NCI-H510A treated with DMSO at 0.1 percent for 48 hours (cell line): Measurements from ENCODE around the gene INAFM2.

ENCODE experiments used
- DNase-seq: peaks from one replicate; lab custom pipeline; 2025; lab: John Stamatoyannopoulos, UW

The INAFM2 gene

GRCh38 chr15:40323239-40323952, at the start of gene INAFM2:
Gene INAFM2, plus strand, starts transcription at chr15:40323692. Its CDS starts 364 bp downstream, at chr15:40324056.
- DNase-seq = peak; percentile 80

- DNase-seq = peak; percentile 61
These were observed 48.9 kb upstream of the INAFM2 start for GRCh38 chr15:40274350-40275274.

- no peak for DNase-seq
These were observed 48.0 kb upstream of the INAFM2 start for GRCh38 chr15:40275523-40275922.

DNA sequence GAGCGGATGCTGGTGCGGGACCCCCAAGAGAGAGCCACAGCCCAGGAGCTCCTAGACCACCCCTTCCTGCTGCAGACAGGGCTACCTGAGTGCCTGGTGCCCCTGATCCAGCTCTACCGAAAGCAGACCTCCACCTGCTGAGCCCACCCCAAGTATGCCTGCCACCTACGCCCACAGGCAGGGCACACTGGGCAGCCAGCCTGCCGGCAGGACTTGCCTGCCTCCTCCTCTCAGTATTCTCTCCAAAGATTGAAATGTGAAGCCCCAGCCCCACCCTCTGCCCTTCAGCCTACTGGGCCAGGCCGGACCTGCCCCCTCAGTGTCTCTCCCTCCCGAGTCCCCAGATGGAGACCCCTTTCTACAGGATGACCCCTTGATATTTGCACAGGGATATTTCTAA, 47.5 kb upstream of the INAFM2 start:
- DNase-seq = no peak

DNA sequence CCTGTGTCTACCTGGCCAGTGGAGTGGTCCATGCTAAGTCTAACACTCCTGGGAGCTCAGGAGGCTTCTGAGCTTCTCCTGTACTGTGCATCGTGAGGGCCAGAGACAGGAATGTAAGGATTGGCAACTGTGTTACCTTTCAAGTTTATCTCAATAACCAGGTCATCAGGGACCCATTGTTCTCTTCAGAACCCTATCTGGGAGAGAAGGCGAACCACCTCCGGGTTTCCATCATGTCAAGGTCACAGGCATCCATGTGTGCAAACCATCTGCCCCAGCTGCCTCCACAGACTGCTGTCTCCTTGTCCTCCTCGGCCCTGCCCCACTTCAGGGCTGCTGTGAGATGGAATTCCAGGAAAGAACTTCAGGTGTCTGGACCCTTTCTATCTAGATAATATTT, 46.6 kb upstream of the INAFM2 start:
- DNase-seq = no peak

- DNase-seq = no peak
These were observed 46.0 kb upstream of the INAFM2 start for GRCh38 chr15:40277471-40277870.

GRCh38 chr15:40278026-40278425, 45.5 kb upstream of the INAFM2 start:
- DNase-seq = no peak

GRCh38 chr15:40279437-40280141, 43.9 kb upstream of the INAFM2 start:
- DNase-seq = peak; percentile 29

GRCh38 chr15:40280260-40281056, 43.0 kb upstream of the INAFM2 start:
- no peak for DNase-seq

- DNase-seq = no peak
These were observed 42.3 kb upstream of the INAFM2 start for GRCh38 chr15:40281057-40281800.

- DNase-seq = no peak
These were observed 41.7 kb upstream of the INAFM2 start for GRCh38 chr15:40281801-40282146.

DNA sequence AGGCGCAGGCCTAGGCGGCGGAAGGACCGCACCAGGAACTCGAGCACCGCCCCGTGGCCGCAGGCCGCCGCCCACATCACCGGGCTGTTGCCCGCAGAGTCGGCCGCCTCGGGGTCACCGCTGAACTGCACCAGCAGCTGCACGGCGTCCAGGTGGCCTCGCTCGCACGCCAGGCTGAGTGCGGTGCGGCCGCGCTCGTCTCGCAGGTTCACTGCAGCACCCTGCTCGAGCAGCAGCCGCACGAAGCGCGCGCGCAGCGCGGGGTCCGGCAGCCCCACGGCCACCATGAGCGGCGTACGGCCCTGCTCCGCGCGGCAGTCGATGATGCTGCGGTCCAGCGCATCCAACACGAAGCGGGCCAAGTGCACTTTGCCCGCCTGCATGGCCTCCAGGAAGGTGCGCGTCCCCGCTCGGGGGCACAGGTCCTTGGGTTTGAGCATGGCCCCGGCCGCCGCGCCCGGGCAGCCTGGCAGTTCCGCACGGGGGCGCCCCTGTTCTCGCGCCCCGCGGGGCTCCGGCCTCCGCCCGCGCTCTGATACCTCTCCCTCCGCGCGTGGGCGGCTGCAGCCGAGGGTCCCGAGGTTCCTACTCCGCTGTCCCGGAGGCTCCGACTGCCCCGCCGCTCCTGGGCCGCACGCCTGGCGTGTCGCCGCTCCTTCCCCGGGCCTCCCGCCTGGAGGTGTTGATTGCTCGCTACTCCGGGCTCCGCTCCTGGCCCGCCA, 41.2 kb upstream of the INAFM2 start:
- peak; percentile 12 for DNase-seq

- no peak for DNase-seq
These were observed 40.5 kb upstream of the INAFM2 start, which contains the start of gene ANKRD63 for GRCh38 chr15:40282869-40283614. Gene ANKRD63, minus strand, starts transcription at chr15:40283064. Its CDS starts 478 bp downstream, at chr15:40282586.

DNA sequence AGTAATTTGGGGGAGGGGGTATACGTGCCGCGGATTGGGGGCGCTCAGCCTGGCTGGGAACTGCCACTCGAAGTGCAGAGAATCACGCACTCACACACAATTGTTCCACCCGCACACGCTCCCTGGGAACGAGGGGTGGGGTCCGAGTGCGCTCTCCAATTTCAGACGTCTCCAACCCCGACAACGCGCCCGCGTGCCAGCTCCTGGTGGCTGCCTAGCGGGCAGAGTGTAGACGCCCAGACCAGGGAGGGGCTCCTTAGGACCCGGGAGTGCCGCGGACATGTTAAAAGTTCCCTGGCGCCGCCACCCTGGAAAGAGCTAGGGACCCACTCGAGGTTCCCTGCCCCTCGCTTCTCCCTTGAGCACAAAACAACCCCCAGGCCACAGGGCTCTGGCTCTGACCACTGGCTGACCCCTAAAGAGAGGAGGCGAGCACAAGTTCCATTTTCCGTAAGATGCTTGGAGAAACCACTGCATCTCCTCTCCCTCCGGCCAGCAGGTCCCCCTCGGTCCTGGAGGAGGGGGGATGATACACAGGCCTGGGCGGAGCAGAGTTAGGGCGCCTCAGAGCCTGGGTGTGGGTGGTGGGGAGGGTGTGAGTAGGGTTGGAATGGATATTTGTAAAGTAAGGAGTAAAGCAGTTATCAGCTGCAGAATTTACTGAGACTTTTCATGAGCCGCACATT, 39.7 kb upstream of the INAFM2 start:
- DNase-seq = no peak

DNA sequence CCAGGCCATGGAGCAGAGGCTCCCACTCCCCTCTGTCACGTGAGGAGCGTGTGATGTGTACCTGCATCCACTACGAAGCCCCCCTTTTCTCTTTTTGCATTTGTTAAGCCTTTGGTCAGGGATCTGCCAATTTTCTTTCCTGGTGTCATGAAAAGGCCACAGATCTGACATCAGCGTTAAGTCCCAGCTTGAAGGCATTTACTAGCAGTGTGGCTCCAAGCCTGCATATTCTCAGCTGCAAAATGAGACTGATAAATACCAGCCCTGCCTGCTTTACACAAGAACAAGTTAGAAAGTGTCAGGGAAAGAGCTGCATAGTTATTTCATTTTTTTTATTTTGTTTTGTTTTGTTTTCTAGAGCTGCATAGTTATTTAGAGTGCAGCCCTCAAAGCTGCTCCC, 38.3 kb upstream of the INAFM2 start:
- no peak for DNase-seq

- no peak for DNase-seq
These were observed 37.9 kb upstream of the INAFM2 start for GRCh38 chr15:40285554-40286011.

DNA sequence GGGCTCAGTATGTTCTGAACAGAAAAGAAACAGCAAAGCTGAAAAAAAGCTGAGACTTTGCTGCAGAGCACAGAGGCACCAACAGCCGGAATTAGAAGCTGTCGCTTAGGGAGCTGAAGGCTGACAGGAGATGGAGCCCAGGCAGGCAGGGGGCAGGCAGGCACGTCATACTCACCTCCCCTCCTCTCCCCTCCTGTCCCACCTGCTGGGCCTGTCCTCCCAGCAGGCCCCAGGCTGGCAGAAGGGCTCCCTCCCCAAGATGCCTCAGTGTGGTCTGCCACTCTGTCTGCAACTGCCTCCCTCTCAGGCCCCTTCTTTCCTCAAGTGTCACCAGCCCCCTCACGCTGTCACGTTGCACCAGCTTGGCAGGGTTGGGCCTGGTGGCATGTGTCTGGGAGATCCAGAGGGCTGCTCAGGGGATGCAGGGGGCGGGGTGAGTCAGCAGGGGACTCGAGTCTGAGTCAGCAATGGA, 37.4 kb upstream of the INAFM2 start:
- DNase-seq = no peak

DNA sequence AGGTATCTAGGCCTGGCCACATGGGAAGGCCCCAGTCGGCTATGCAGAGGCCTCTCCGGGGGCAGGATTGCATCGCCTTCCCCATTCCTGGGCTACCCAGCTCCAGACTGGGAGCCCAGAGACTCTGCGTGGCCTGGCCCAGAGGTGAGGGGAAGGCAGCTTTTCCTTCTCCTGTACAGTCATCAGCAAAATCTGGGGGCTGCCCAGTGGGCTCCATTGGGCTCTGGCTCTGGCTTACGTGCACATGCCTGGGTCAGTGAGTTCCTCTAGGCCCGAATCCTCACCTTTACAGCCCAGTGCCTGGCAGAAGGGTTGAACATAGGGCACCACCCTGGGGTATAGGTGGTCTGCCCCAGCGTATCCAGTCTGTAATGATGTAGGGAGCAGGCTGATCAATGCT, 36.7 kb upstream of the INAFM2 start:
- no peak for DNase-seq

GRCh38 chr15:40287505-40287904, 36.0 kb upstream of the INAFM2 start:
- no peak for DNase-seq
